ENCODE data around the gene DLL1.

DNA sequence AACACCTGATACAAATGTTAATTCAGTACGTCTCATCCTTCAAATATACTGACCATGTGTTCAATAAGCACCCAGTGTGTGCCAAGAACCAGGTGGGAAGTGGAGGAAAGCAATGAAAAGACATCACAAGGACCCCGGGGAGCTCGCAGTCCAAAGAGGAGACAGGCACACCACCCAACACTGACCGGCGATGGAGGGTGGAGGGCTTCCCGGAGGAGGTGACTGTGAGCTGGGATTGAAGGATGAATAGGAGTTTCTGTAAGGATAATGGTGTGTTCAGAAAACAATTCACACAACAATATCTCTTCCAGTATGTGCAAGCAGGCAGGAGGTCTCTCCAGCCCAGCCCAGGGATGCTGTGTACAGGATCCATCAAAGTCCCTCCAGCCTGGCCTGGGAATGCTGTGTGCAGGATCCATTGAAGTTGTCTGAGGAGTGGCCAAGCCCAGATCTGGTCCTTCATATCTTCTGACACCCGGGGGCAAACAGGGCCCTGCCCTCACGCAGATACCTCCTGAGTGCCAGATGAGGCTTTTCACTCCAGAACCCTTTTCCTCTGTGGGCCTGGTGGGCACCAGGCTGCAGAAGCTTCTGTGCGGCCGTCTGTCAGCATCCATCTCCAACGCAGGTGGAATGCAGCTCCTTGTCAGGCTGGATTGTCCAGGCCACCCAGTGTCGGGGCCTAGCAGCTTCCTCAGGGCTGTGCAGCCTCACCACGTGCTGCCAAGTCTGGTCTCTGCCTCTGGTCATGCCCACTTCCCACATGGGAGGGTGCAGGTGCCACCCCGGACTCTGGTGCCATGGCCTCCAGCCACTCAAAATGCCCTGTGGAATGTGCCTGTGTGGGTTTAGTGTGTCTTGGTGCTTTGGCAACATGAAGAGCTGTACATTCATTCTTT, 36.3 kb downstream of the DLL1 start:
- TF ChIP-seq POLR2A (IDR thresholded peaks at IDR 0.05): no peak
- TF ChIP-seq, protein P1, sequence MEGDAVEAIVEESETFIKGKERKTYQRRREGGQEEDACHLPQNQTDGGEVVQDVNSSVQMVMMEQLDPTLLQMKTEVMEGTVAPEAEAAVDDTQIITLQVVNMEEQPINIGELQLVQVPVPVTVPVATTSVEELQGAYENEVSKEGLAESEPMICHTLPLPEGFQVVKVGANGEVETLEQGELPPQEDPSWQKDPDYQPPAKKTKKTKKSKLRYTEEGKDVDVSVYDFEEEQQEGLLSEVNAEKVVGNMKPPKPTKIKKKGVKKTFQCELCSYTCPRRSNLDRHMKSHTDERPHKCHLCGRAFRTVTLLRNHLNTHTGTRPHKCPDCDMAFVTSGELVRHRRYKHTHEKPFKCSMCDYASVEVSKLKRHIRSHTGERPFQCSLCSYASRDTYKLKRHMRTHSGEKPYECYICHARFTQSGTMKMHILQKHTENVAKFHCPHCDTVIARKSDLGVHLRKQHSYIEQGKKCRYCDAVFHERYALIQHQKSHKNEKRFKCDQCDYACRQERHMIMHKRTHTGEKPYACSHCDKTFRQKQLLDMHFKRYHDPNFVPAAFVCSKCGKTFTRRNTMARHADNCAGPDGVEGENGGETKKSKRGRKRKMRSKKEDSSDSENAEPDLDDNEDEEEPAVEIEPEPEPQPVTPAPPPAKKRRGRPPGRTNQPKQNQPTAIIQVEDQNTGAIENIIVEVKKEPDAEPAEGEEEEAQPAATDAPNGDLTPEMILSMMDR (IDR thresholded peaks at IDR 0.05): no peak

Data from body of pancreas (tissue), 4 donors.